ENCODE results near the gene TUBA4B.

DNA sequence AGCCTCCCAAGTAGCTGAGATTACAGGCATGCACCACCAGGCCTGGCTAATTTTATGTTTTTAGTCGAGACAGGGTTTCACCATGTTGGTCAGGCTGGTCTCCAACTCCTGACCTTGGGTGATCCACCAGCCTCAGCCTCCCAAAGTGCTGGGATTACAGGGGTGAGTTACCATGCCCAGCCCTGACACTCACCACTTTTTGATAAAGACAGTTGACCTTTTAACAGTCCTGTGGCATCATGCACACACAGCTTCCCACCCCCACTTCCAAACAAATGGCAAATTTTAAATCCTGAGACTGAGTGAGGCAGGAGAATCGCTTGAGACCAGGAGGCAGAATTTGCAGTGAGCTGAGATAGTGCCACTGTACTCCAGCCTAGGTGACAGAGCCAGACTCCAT, 20.0 kb downstream of the TUBA4B start:
- no peak for TF ChIP-seq POLR2A (IDR thresholded peaks at IDR 0.05; ENCODE audit: low read depth, low read length)
- no peak for TF ChIP-seq POLR2AphosphoS5 (IDR thresholded peaks at IDR 0.05; ENCODE audit: low read depth, low read length)
- no peak for TF ChIP-seq TAF1 (IDR thresholded peaks at IDR 0.05; ENCODE audit: low read depth, low read length)
- no peak for TF ChIP-seq POU2F2 (IDR thresholded peaks at IDR 0.05; ENCODE audit: low read depth, low read length)
- TF ChIP-seq SPI1 (IDR thresholded peaks at IDR 0.05; ENCODE audit: low read depth, low read length), result no peak
- TF ChIP-seq PAX5 (IDR thresholded peaks at IDR 0.05; ENCODE audit: insufficient read depth, low read length, severe bottlenecking), result no peak
